KMS-11 (cell line): ENCODE measurements around the gene ICE2.
A peak's percentile ranks its signal among the peaks of the same experiment; 100 is the strongest.
"Not testable (repeated sequence)": the region's sequence is repeated elsewhere in the genome, so short reads cannot be mapped to it uniquely, and the experiment has no call there.

Experiments
- H2AFZ ChIP-seq: fragments of 200-600 bp; sonication (generic); 2 replicates; pipeline ENCODE4 v1.6.1; 2016; ENCODE audit warnings: antibody characterized with exemption, mixed run types, low read depth
- H3K27ac ChIP-seq: fragments of 200-600 bp; sonication (generic); 2 replicates; pipeline ENCODE4 v1.6.1; 2016; ENCODE audit warnings: mild to moderate bottlenecking, mixed run types
- H3K27me3 ChIP-seq: fragments of 200-600 bp; sonication (generic); 2 replicates; pipeline ENCODE4 v1.6.1; 2017; ENCODE audit warnings: mild to moderate bottlenecking, low read depth, mixed run types, moderate library complexity; ENCODE audit not compliant: insufficient read depth
- H3K36me3 ChIP-seq: fragments of 200-600 bp; sonication (generic); 2 replicates; pipeline ENCODE4 v1.6.1; 2017; ENCODE audit warnings: mild to moderate bottlenecking, mixed run types; ENCODE audit not compliant: insufficient read depth
- H3K4me1 ChIP-seq: fragments of 200-600 bp; sonication (generic); 2 replicates; pipeline ENCODE4 v1.6.1; 2016; ENCODE audit warnings: mild to moderate bottlenecking, low read depth, mixed run types; ENCODE audit not compliant: poor library complexity, severe bottlenecking
- H3K4me2 ChIP-seq: fragments of 200-600 bp; sonication (generic); 2 replicates; pipeline ENCODE4 v1.7.0; 2016; ENCODE audit warnings: mild to moderate bottlenecking, mixed run types
- H3K4me3 ChIP-seq: fragments of 200-600 bp; sonication (generic); IDR thresholded peaks from 2 replicates; pipeline ENCODE4 v1.6.1; 2017; ENCODE audit warnings: low read depth, low read length, mixed read lengths; ENCODE audit not compliant: insufficient read depth
- H3K79me2 ChIP-seq: fragments of 200-600 bp; sonication (generic); 2 replicates; pipeline ENCODE4 v1.6.1; 2016; ENCODE audit warnings: low read depth, mixed run types; ENCODE audit not compliant: insufficient read depth
- H3K9ac ChIP-seq: fragments of 200-600 bp; sonication (generic); 2 replicates; pipeline ENCODE4 v1.6.1; 2016; ENCODE audit warnings: mild to moderate bottlenecking, mixed run types
- H4K20me1 ChIP-seq: fragments of 200-600 bp; sonication (generic); 2 replicates; pipeline ENCODE4 v1.6.1; 2016; ENCODE audit warnings: mild to moderate bottlenecking, mixed run types; ENCODE audit not compliant: insufficient read depth
- TF ChIP-seq, protein P1 (sequence below): fragments of 200-600 bp; sonication (generic); conservative IDR thresholded peaks from 2 replicates; pipeline ENCODE4 v1.6.1; 2017; ENCODE audit warnings: low read depth, mild to moderate bottlenecking, antibody characterized with exemption, low read length, moderate library complexity, mixed read lengths

The ICE2 gene

GRCh38 chr15:60408463-60408981, 70.4 kb downstream of the ICE2 start:
- no peaks in the 10 kb centered on the region for H3K36me3 ChIP-seq
- H3K4me1 ChIP-seq: peaks cover 20% of the 10 kb centered on the region
- H4K20me1 ChIP-seq: no peaks in the 10 kb centered on the region
- H2AFZ ChIP-seq: peak overlapping the region; percentile 17; the same call in 1 of the 2 replicates
- H3K4me3 ChIP-seq: no peak overlapping the region
- no peak overlapping the region for H3K27ac ChIP-seq
- no peaks in the 10 kb centered on the region for H3K79me2 ChIP-seq
- H3K4me2 ChIP-seq: no peak overlapping the region
- no peaks in the 10 kb centered on the region for H3K27me3 ChIP-seq
- TF ChIP-seq, protein P1, sequence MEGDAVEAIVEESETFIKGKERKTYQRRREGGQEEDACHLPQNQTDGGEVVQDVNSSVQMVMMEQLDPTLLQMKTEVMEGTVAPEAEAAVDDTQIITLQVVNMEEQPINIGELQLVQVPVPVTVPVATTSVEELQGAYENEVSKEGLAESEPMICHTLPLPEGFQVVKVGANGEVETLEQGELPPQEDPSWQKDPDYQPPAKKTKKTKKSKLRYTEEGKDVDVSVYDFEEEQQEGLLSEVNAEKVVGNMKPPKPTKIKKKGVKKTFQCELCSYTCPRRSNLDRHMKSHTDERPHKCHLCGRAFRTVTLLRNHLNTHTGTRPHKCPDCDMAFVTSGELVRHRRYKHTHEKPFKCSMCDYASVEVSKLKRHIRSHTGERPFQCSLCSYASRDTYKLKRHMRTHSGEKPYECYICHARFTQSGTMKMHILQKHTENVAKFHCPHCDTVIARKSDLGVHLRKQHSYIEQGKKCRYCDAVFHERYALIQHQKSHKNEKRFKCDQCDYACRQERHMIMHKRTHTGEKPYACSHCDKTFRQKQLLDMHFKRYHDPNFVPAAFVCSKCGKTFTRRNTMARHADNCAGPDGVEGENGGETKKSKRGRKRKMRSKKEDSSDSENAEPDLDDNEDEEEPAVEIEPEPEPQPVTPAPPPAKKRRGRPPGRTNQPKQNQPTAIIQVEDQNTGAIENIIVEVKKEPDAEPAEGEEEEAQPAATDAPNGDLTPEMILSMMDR: no peak
- no peak overlapping the region for H3K9ac ChIP-seq

DNA sequence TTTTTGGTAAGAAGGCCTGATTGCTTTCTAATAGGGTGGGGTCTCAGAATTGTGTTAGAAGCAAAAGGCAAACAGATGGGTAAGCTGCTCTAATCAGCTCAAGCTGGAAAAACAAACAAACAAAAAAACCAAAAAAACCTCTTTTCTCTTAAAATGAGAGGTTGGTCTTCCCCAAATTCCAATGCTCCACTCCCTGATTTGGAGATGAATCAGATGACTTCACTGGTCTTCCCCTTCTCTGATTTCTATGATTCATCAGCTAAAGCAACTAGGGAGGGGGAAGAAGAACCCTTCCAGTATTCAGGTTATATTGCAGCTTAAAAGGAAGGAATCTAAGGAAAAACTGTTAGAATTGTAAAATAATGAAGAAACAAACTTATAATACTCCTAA, 71.5 kb downstream of the ICE2 start:
- no peak overlapping the region for H3K27ac ChIP-seq
- H3K4me2 ChIP-seq: no peak overlapping the region
- TF ChIP-seq, protein P1: no peak
- H3K4me1 ChIP-seq: peaks cover 20% of the 10 kb centered on the region
- no peak overlapping the region for H2AFZ ChIP-seq
- H3K9ac ChIP-seq: no peak overlapping the region
- H4K20me1 ChIP-seq: no peaks in the 10 kb centered on the region
- H3K27me3 ChIP-seq: no peaks in the 10 kb centered on the region
- H3K36me3 ChIP-seq: no peaks in the 10 kb centered on the region
- H3K79me2 ChIP-seq: no peaks in the 10 kb centered on the region
- no peak overlapping the region for H3K4me3 ChIP-seq

DNA sequence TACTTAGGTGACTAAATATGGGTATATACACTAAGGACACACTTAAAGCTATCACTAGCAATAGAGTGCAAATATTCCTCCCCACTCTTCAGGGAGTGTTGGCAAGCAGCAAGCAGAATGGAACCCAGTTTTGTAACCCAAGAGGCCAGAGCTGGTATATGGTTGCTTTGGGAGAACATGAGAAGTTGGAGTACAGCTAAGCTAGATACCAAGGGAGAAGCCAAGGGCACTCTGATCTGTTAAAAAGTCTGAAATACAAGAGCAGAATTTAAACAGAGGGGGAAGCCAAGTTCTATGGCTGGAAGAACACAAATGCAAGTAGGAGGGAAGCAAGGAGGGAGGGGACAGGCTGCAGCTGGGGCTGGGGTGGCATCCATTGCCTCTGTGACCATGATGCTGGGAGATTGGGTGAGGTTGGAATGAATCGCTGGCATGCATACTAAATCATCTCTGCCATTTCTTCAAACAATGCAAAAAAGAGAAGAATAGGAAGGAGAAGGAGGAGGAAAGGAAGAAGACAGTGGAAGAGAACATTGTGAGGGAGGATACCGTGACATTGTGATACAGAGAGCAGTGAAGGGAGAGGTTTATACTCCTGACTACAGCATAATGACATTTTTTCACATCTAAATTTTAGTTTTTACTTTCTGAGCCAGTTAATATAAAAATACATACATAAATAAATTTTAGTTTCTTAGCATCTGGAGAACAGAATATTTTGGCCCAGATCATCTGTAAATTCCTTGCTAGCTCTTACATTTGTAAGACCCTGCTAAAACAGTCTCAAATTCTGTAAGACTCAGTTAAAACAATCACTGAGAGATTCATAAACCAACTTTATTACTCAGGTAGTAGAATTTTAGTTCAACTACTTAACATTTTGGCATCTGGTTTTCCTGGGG, 72.2 kb downstream of the ICE2 start:
- Histone ChIP-seq H3K4me2 (no peak overlapping the region), H3K9ac (no peak overlapping the region), H3K4me3 (no peak overlapping the region), H3K27me3 (no peaks in the 10 kb centered on the region), H3K4me1 (peaks cover 20% of the 10 kb centered on the region), H2AFZ (no peak overlapping the region), H3K27ac (no peak overlapping the region), H3K36me3 (no peaks in the 10 kb centered on the region), H4K20me1 (no peaks in the 10 kb centered on the region), H3K79me2 (no peaks in the 10 kb centered on the region)
- TF ChIP-seq, protein P1: no peak

DNA sequence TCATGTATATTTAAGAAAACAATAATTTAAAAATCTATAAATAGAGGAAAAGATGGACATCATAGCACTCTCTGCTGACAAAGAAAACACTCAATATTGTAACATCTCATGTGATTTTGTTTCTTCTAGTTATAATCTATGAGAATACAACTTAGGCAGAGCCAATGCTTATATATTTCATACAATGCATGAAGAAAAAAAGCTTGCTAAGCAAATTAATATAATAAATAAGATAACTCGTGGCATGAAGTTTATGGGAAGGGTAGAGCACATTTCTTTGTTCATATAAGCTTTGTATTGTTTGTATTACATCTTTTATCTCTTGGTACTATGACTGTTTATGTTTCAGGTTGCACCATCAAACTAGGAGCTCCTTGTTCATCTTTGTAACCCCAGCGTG, 73.5 kb downstream of the ICE2 start:
- Histone ChIP-seq H3K4me2 (no peak overlapping the region), H3K27ac (no peak overlapping the region), H4K20me1 (no peaks in the 10 kb centered on the region), H3K4me1 (peaks cover 20% of the 10 kb centered on the region), H3K36me3 (no peaks in the 10 kb centered on the region), H3K79me2 (no peaks in the 10 kb centered on the region), H2AFZ (no peak overlapping the region), H3K9ac (no peak overlapping the region), H3K27me3 (no peaks in the 10 kb centered on the region), H3K4me3 (no peak overlapping the region)
- TF ChIP-seq, protein P1: no peak

DNA sequence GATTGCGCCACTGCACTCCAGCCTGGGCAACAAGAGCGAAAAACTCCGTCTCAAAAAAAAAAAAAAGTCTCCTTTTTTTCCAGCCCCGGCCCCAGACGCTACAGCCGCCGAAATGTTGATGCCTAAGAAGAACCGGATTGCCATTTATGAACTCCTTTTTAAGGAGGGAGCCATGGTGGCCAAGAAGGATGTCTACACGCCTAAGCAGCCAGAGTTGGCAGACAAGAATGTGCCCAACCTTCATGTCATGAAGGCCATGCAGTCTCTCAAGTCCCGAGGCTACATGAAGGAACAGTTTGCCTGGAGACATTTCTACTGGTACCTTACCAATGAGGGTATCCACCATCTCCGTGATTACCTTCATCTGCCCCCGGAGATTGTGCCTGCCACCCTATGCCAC, 74.6 kb downstream of the ICE2 start:
- not testable (repeated sequence) for H2AFZ ChIP-seq, H3K27me3 ChIP-seq, H3K27ac ChIP-seq, H3K79me2 ChIP-seq, H4K20me1 ChIP-seq, H3K4me2 ChIP-seq, H3K9ac ChIP-seq, H3K36me3 ChIP-seq, H3K4me3 ChIP-seq
- peaks cover 23% of the 10 kb centered on the region for H3K4me1 ChIP-seq
